ENCODE data around the gene BABAM2. TPM values are rescaled to one million over a fixed set of nuclear protein-coding genes. Genes with fewer than 3 reads are reported as not detected.

Gene BABAM2
- polyA plus RNA-seq, 1 experiment: 32.6 TPM

- ChIA-PET POLR2A (no interaction called here), CTCF (no interaction called here)
- Histone ChIP-seq H3K4me3 (ENCODE audit: low read depth, low read length) (no peak overlapping the region), H3K27me3 (ENCODE audit: control insufficient read depth, insufficient read depth, low read length) (no peaks in the 10 kb centered on the region), H3K36me3 (ENCODE audit: control insufficient read depth, insufficient read depth, low read length) (no peaks in the 10 kb centered on the region)
- no peak for DNase-seq (ENCODE audit: low read depth)
- no peak for TF ChIP-seq CTCF (IDR thresholded peaks at IDR 0.05; ENCODE audit: insufficient read depth, low read depth, low read length)
These were observed 4.2 kb upstream of the BABAM2 start for GRCh38 chr2:27886322-27886721.

GRCh38 chr2:27887111-27887510, 3.4 kb upstream of the BABAM2 start:
- no peaks in the 10 kb centered on the region for H3K36me3 ChIP-seq (ENCODE audit: control insufficient read depth, insufficient read depth, low read length)
- no peak for TF ChIP-seq CTCF (IDR thresholded peaks at IDR 0.05; ENCODE audit: insufficient read depth, low read depth, low read length)
- H3K27me3 ChIP-seq (ENCODE audit: control insufficient read depth, insufficient read depth, low read length): no peaks in the 10 kb centered on the region
- ChIA-PET POLR2A (no interaction called here), CTCF (no interaction called here)
- no peak overlapping the region for H3K4me3 ChIP-seq (ENCODE audit: low read depth, low read length)
- DNase-seq (ENCODE audit: low read depth): no peak

GRCh38 chr2:27887830-27888229, 2.7 kb upstream of the BABAM2 start:
- Histone ChIP-seq H3K4me3 (ENCODE audit: low read depth, low read length) (no peak overlapping the region), H3K27me3 (ENCODE audit: control insufficient read depth, insufficient read depth, low read length) (no peaks in the 10 kb centered on the region), H3K36me3 (ENCODE audit: control insufficient read depth, insufficient read depth, low read length) (no peaks in the 10 kb centered on the region)
- POLR2A ChIA-PET: interaction anchor here (1.2 kb wide), 1 partner anchor 509 kb away, joined by 8 read pairs; no protein-coding TSS in a partner anchor
- CTCF ChIA-PET: interaction anchor here (2.2 kb wide), 1 partner anchor 509 kb away, joined by 7 read pairs; no protein-coding TSS in a partner anchor
- DNase-seq (ENCODE audit: low read depth): no peak
- TF ChIP-seq CTCF (IDR thresholded peaks at IDR 0.05; ENCODE audit: insufficient read depth, low read depth, low read length): no peak

- Histone ChIP-seq H3K36me3 (ENCODE audit: control insufficient read depth, insufficient read depth, low read length) (no peaks in the 10 kb centered on the region), H3K4me3 (ENCODE audit: low read depth, low read length) (no peak overlapping the region), H3K27me3 (ENCODE audit: control insufficient read depth, insufficient read depth, low read length) (no peaks in the 10 kb centered on the region)
- POLR2A ChIA-PET: no interaction called here
- TF ChIP-seq CTCF (IDR thresholded peaks at IDR 0.05; ENCODE audit: insufficient read depth, low read depth, low read length): no peak
- peak; percentile 73 for DNase-seq (ENCODE audit: low read depth)
- CTCF ChIA-PET: interaction anchor here (0.6 to 2.2 kb wide), 2 partner anchors 48 to 508 kb away, joined by 3 to 7 read pairs; no protein-coding TSS in a partner anchor
These were observed 1.7 kb upstream of the BABAM2 start for GRCh38 chr2:27888790-27889189.

- ChIA-PET POLR2A (interaction anchor here (0.6 kb wide), 1 partner anchor 150 kb away, joined by 6 read pairs; no protein-coding TSS in a partner anchor), CTCF (interaction anchor here (2.2 kb wide), 1 partner anchor 507 kb away, joined by 7 read pairs; no protein-coding TSS in a partner anchor)
- H3K27me3 ChIP-seq (ENCODE audit: control insufficient read depth, insufficient read depth, low read length): no peaks in the 10 kb centered on the region
- no peak for TF ChIP-seq CTCF (IDR thresholded peaks at IDR 0.05; ENCODE audit: insufficient read depth, low read depth, low read length)
- H3K4me3 ChIP-seq (ENCODE audit: low read depth, low read length): peak overlapping the region; percentile 75
- DNase-seq (ENCODE audit: low read depth): no peak
- H3K36me3 ChIP-seq (ENCODE audit: control insufficient read depth, insufficient read depth, low read length): no peaks in the 10 kb centered on the region
These were observed 769 bp upstream of the BABAM2 start for GRCh38 chr2:27889774-27890145.

Measured in BJ (cell line).